ENCODE data around the gene DSCAM. TPM values are rescaled to one million over a fixed set of nuclear protein-coding genes. Genes with fewer than 3 reads are reported as not detected.

DSCAM gene
- polyA plus RNA-seq, 1 experiment, result 0.10 TPM

GRCh38 chr21:40686526-40686925 lies 160.4 kb downstream of the DSCAM start:
- POLR2A ChIA-PET, result no interaction called here
- H3K27me3 ChIP-seq (ENCODE audit: control insufficient read depth, insufficient read depth, low read length), result no peaks in the 10 kb centered on the region
- CTCF ChIA-PET, result no interaction called here
- DNase-seq (ENCODE audit: low read depth), result no peak
- no peaks in the 10 kb centered on the region for H3K36me3 ChIP-seq (ENCODE audit: control insufficient read depth, insufficient read depth, low read length)
- TF ChIP-seq CTCF (IDR thresholded peaks at IDR 0.05; ENCODE audit: insufficient read depth, low read depth, low read length), result no peak
- no peak overlapping the region for H3K4me3 ChIP-seq (ENCODE audit: low read depth, low read length)

GRCh38 chr21:40685141-40685540 lies 161.8 kb downstream of the DSCAM start:
- CTCF ChIA-PET, result no interaction called here
- POLR2A ChIA-PET, result no interaction called here

GRCh38 chr21:40684726-40685125 lies 162.2 kb downstream of the DSCAM start:
- DNase-seq (ENCODE audit: low read depth), result no peak
- CTCF ChIA-PET, result no interaction called here
- TF ChIP-seq CTCF (IDR thresholded peaks at IDR 0.05; ENCODE audit: insufficient read depth, low read depth, low read length), result no peak
- H3K4me3 ChIP-seq (ENCODE audit: low read depth, low read length), result no peak overlapping the region
- H3K27me3 ChIP-seq (ENCODE audit: control insufficient read depth, insufficient read depth, low read length), result no peaks in the 10 kb centered on the region
- no peaks in the 10 kb centered on the region for H3K36me3 ChIP-seq (ENCODE audit: control insufficient read depth, insufficient read depth, low read length)
- POLR2A ChIA-PET, result no interaction called here

More at GRCh38 chr21:40685141-40685540, 161.8 kb downstream of the DSCAM start:
- no peak for TF ChIP-seq CTCF (IDR thresholded peaks at IDR 0.05; ENCODE audit: insufficient read depth, low read depth, low read length)
- H3K27me3 ChIP-seq (ENCODE audit: control insufficient read depth, insufficient read depth, low read length), result no peaks in the 10 kb centered on the region
- DNase-seq (ENCODE audit: low read depth), result no peak
- H3K4me3 ChIP-seq (ENCODE audit: low read depth, low read length), result no peak overlapping the region
- no peaks in the 10 kb centered on the region for H3K36me3 ChIP-seq (ENCODE audit: control insufficient read depth, insufficient read depth, low read length)

- TF ChIP-seq CTCF (IDR thresholded peaks at IDR 0.05; ENCODE audit: insufficient read depth, low read depth, low read length), result no peak
- ChIA-PET CTCF (no interaction called here), POLR2A (no interaction called here)
- no peaks in the 10 kb centered on the region for H3K36me3 ChIP-seq (ENCODE audit: control insufficient read depth, insufficient read depth, low read length)
- DNase-seq (ENCODE audit: low read depth), result no peak
- H3K27me3 ChIP-seq (ENCODE audit: control insufficient read depth, insufficient read depth, low read length), result no peaks in the 10 kb centered on the region
- no peak overlapping the region for H3K4me3 ChIP-seq (ENCODE audit: low read depth, low read length)
Measured at GRCh38 chr21:40683349-40683748, 163.6 kb downstream of the DSCAM start.

GRCh38 chr21:40681164-40681859 lies 165.6 kb downstream of the DSCAM start:
- TF ChIP-seq CTCF (IDR thresholded peaks at IDR 0.05; ENCODE audit: insufficient read depth, low read depth, low read length), result no peak
- CTCF ChIA-PET, result no interaction called here
- Histone ChIP-seq H3K36me3 (ENCODE audit: control insufficient read depth, insufficient read depth, low read length) (no peaks in the 10 kb centered on the region), H3K27me3 (ENCODE audit: control insufficient read depth, insufficient read depth, low read length) (no peaks in the 10 kb centered on the region), H3K4me3 (ENCODE audit: low read depth, low read length) (no peak overlapping the region)
- DNase-seq (ENCODE audit: low read depth), result no peak
- POLR2A ChIA-PET, result no interaction called here
